Measurements from ENCODE around the gene ZCWPW2. TPM values are rescaled to one million over a fixed set of nuclear protein-coding genes. Genes with fewer than 3 reads are reported as not detected.

Gene ZCWPW2
- total and polyA plus RNA-seq, 9 donors: 1.3 to 2.2 (median 1.7) TPM

DNA sequence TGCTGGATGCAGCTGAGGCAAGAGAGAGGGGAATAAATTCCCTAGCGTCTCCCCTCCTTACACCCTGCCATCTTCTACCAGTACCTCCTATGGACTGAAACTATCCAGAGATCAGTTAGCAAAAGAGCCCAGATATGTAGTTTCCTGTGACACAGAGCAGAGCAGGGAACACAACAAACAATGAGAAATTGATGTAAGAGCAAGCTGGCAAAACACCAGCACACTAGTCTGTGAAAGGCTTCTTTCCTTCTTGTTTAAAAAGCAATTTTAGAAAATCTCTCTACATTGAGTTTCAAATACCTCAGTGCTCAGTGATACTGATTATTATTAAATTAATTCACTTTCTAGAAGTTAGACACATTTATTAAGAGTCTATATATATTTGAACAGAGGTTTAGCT lies 215.7 kb downstream of the ZCWPW2 start:
- peak; percentile 16 for DNase-seq

DNA sequence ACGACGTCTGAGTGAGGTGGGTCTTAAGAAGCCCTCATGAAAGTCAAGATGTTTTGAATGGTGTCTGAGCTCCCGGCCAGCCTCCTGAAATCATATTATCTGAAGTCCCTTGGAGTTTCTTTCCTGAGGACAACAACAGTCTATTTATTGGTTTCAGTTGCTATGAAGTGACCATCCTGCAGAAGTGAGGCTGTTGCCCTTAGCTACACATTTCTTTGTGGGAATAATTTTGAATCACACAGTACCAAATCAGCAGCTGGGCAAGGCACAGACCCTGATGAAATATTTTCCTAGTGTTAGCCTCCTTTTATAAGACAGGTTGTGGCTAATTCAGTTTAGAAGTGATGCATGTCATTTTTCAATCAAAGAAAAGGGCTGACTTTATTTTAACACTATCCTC lies 220.8 kb downstream of the ZCWPW2 start:
- WGBS (ENCODE audit: insufficient coverage): no CpG with 5 or more reads among the region's 3 CpGs

More for the DNA sequence above, 215.7 kb downstream of the ZCWPW2 start:
- Histone ChIP-seq H3K36me3 (ENCODE audit: control insufficient read depth, insufficient read depth, low read length) (no peaks in the 10 kb centered on the region), H3K4me1 (ENCODE audit: control insufficient read depth, insufficient read depth, low read length) (no peaks in the 10 kb centered on the region), H3K9me3 (replicated peaks; ENCODE audit: control insufficient read depth, low read depth, low read length) (peaks cover 3% of the 10 kb centered on the region), H3K4me3 (ENCODE audit: low read length) (no peak overlapping the region), H3K27ac (ENCODE audit: low read length) (no peak overlapping the region), H3K27me3 (ENCODE audit: control insufficient read depth, insufficient read depth, low read length) (no peaks in the 10 kb centered on the region)
- WGBS (ENCODE audit: insufficient coverage): no CpG with 5 or more reads among the region's 1 CpG

GRCh38 chr3:28574036-28574435 lies 225.5 kb downstream of the ZCWPW2 start:
- no peaks in the 10 kb centered on the region for H3K36me3 ChIP-seq (ENCODE audit: control insufficient read depth, insufficient read depth, low read length)
- peaks cover 15% of the 10 kb centered on the region for H3K4me1 ChIP-seq (ENCODE audit: control insufficient read depth, insufficient read depth, low read length)
- no peak overlapping the region for H3K4me3 ChIP-seq (ENCODE audit: low read length)
- peaks cover 22% of the 10 kb centered on the region for H3K27me3 ChIP-seq (ENCODE audit: control insufficient read depth, insufficient read depth, low read length)
- WGBS (ENCODE audit: insufficient coverage): no CpG with 5 or more reads among the region's 5 CpGs
- H3K9me3 ChIP-seq (replicated peaks; ENCODE audit: control insufficient read depth, low read depth, low read length): no peaks in the 10 kb centered on the region
- no peak overlapping the region for H3K27ac ChIP-seq (ENCODE audit: low read length)
- no peak for DNase-seq

More for the DNA sequence above, 220.8 kb downstream of the ZCWPW2 start:
- no peaks in the 10 kb centered on the region for H3K27me3 ChIP-seq (ENCODE audit: control insufficient read depth, insufficient read depth, low read length)
- H3K9me3 ChIP-seq (replicated peaks; ENCODE audit: control insufficient read depth, low read depth, low read length): peaks cover 3% of the 10 kb centered on the region
- peak; percentile 7 for DNase-seq
- no peak overlapping the region for H3K27ac ChIP-seq (ENCODE audit: low read length)
- no peaks in the 10 kb centered on the region for H3K36me3 ChIP-seq (ENCODE audit: control insufficient read depth, insufficient read depth, low read length)
- no peaks in the 10 kb centered on the region for H3K4me1 ChIP-seq (ENCODE audit: control insufficient read depth, insufficient read depth, low read length)
- no peak overlapping the region for H3K4me3 ChIP-seq (ENCODE audit: low read length)

GRCh38 chr3:28575100-28575745 lies 226.7 kb downstream of the ZCWPW2 start:
- WGBS (ENCODE audit: insufficient coverage): under 1% methylated on average over 40 of the region's 55 CpGs
- peaks cover 22% of the 10 kb centered on the region for H3K27me3 ChIP-seq (ENCODE audit: control insufficient read depth, insufficient read depth, low read length)
- no peaks in the 10 kb centered on the region for H3K9me3 ChIP-seq (replicated peaks; ENCODE audit: control insufficient read depth, low read depth, low read length)
- DNase-seq: peak; percentile 34
- H3K4me3 ChIP-seq (ENCODE audit: low read length): peak overlapping the region; percentile 51
- H3K27ac ChIP-seq (ENCODE audit: low read length): no peak overlapping the region
- no peaks in the 10 kb centered on the region for H3K36me3 ChIP-seq (ENCODE audit: control insufficient read depth, insufficient read depth, low read length)
- H3K4me1 ChIP-seq (ENCODE audit: control insufficient read depth, insufficient read depth, low read length): peaks cover 15% of the 10 kb centered on the region

Other genes with a start within 250 kb of the ZCWPW2 start
- 10.7 TPM for gene CMC1, start 107.1 kb upstream of the ZCWPW2 start, total RNA-seq
- gene CMC1, start 107.1 kb upstream of the ZCWPW2 start, polyA plus RNA-seq (ENCODE audit: insufficient read depth in 1 of 8, insufficient read length in 8 of 8, low replicate concordance in 1 of 8): 10 to 100 TPM; 18.7 to 25.8 (median 19.9) TPM
- gene AZI2, start 103 bp downstream of the ZCWPW2 start, total RNA-seq: 46.1 TPM
- 10 to 100 TPM; 56.6 to 99.0 (median 73.2) TPM for gene AZI2, start 103 bp downstream of the ZCWPW2 start, polyA plus RNA-seq (ENCODE audit: insufficient read depth in 1 of 8, insufficient read length in 8 of 8, low replicate concordance in 1 of 8)